Measurements from ENCODE around the gene APH1A. TPM values are rescaled to one million over a fixed set of nuclear protein-coding genes. Genes with fewer than 3 reads are reported as not detected.
A peak's percentile ranks its signal among the peaks of the same experiment; 100 is the strongest.

APH1A gene
- total RNA-seq, 1 donor from 2014 or later = 63.0 TPM

DNA sequence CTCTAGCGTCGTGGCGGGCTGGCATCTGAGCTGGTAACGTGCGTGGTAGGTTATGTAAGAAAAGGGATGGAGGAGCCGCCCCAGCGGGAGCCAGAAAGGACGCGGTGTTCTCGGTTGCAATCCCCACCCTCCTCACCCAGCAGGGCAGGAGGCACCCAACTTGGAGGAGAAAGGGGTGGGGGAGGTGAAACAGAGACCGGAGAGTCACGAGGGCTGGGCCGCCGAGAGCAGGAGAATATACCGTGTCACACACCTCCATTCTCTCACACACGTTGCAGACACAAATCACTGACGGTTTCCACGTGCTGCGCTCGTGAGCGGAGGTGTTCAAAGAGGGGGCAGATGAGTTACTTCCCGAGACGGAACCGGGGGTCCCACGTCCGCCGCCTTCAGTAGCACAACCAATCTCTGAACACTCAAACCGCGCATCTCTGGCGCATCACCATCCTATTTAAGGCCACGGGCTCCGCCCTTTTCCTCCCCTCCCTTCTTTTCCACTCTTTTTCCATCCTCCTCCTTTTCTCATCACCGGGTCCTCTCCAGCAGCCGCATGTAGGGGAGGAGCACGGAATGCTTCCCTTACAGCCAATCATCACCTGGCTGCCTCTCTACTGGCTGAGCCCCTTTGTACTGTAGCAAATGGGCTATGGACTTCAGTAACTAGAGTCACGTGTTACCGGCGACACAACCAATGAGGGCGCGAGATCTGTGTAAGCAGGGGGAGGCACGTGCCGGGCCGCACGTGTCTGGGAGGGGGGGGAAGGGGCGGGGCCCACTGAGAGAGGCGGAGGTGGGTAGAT is 13.1 kb upstream of the APH1A start, which contains the start of gene CIART:
Gene CIART, plus strand, starts transcription at position 797 of the 800 bp plus-strand sequence. CDS start 714 bp downstream, outside the sequence.
- H3K9ac ChIP-seq = no peak within 1 kb of the TSS
- no peak within 1 kb of the TSS for H3K27ac ChIP-seq
- peaks cover 8% of the 10 kb centered on the region for H3K79me2 ChIP-seq (ENCODE audit: low read depth)
- no peaks in the 10 kb centered on the region for H3K36me3 ChIP-seq
- H3F3A ChIP-seq (ENCODE audit: low read depth) = peaks cover 16% of the 10 kb centered on the region
- Mint-ChIP-seq H3K27me3 (ENCODE audit: insufficient read depth, low read depth) (peaks cover 11% of the 10 kb centered on the region), H3K4me1 (peaks cover 34% of the 10 kb centered on the region), H3K27ac (peak within 1 kb of the TSS; percentile 51), H3K36me3 (peaks cover 25% of the 10 kb centered on the region), H3K4me3 (peak within 1 kb of the TSS; percentile 93), H3K9me3 (no peaks in the 10 kb centered on the region)
- DNase-seq (ENCODE audit: low spot score) = peak; percentile 98
- H3K4me3 ChIP-seq = peak within 1 kb of the TSS; percentile 71
- TF ChIP-seq, protein P1, sequence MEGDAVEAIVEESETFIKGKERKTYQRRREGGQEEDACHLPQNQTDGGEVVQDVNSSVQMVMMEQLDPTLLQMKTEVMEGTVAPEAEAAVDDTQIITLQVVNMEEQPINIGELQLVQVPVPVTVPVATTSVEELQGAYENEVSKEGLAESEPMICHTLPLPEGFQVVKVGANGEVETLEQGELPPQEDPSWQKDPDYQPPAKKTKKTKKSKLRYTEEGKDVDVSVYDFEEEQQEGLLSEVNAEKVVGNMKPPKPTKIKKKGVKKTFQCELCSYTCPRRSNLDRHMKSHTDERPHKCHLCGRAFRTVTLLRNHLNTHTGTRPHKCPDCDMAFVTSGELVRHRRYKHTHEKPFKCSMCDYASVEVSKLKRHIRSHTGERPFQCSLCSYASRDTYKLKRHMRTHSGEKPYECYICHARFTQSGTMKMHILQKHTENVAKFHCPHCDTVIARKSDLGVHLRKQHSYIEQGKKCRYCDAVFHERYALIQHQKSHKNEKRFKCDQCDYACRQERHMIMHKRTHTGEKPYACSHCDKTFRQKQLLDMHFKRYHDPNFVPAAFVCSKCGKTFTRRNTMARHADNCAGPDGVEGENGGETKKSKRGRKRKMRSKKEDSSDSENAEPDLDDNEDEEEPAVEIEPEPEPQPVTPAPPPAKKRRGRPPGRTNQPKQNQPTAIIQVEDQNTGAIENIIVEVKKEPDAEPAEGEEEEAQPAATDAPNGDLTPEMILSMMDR (IDR thresholded peaks at IDR 0.05) = no peak
- no peak for TF ChIP-seq EZH2 (IDR thresholded peaks at IDR 0.05)
- TF ChIP-seq EZH2phosphoT487 (IDR thresholded peaks at IDR 0.05) = no peak
- no peaks in the 10 kb centered on the region for H4K20me1 ChIP-seq (ENCODE audit: low read depth)
- peak within 1 kb of the TSS; percentile 74 for H2AFZ ChIP-seq (replicated peaks)
- no peaks in the 10 kb centered on the region for H3K9me3 ChIP-seq (ENCODE audit: low read depth)
- H3K4me2 ChIP-seq = peak within 1 kb of the TSS; percentile 95
- H3K27me3 ChIP-seq = peaks cover 10% of the 10 kb centered on the region
- H3K4me1 ChIP-seq = peaks cover 12% of the 10 kb centered on the region

DNA sequence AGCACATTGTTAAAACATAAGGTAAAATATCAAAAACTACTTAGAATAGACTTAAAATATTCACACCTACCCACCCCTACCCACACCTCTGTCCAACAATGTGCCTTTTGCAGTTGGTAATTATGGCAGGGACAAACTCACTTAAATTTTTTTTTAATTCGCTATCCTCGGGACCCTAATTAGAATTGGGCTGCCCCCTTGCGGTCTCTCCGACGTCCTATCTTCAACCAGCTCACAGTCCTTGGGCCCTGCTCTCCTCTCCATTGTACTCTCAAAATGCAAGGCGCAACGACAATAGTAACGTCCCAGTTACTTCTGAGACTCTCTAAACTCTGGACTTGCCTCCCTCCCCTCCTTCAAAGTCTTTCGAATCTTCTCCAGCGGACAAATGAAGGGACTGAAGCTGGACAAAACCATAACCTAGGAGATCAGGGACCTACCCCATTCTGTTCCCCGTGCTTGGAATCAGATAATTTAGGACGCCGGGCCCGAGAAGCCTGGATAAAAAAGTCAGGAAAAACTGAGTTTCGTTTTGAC is 12.5 kb upstream of the APH1A start:
- Histone ChIP-seq H3K9me3 (ENCODE audit: low read depth) (no peaks in the 10 kb centered on the region), H2AFZ (replicated peaks) (peak overlapping the region; percentile 35), H3K4me1 (peaks cover 12% of the 10 kb centered on the region), H3K79me2 (ENCODE audit: low read depth) (peaks cover 8% of the 10 kb centered on the region), H3K4me2 (peak overlapping the region; percentile 80), H3K36me3 (no peaks in the 10 kb centered on the region), H3K27me3 (peaks cover 10% of the 10 kb centered on the region), H4K20me1 (ENCODE audit: low read depth) (no peaks in the 10 kb centered on the region), H3K27ac (no peak overlapping the region), H3F3A (ENCODE audit: low read depth) (peaks cover 16% of the 10 kb centered on the region), H3K4me3 (peak overlapping the region; percentile 71), H3K9ac (no peak overlapping the region)
- Mint-ChIP-seq H3K27ac (peak overlapping the region; percentile 12), H3K36me3 (peaks cover 26% of the 10 kb centered on the region), H3K4me3 (peak overlapping the region; percentile 93), H3K27me3 (ENCODE audit: insufficient read depth, low read depth) (peaks cover 10% of the 10 kb centered on the region), H3K4me1 (peaks cover 34% of the 10 kb centered on the region), H3K9me3 (no peaks in the 10 kb centered on the region)
- DNase-seq (ENCODE audit: low spot score) = peak; percentile 88
- TF ChIP-seq, protein P1 (IDR thresholded peaks at IDR 0.05) = peak; percentile 77
- TF ChIP-seq EZH2 (IDR thresholded peaks at IDR 0.05) = no peak

DNA sequence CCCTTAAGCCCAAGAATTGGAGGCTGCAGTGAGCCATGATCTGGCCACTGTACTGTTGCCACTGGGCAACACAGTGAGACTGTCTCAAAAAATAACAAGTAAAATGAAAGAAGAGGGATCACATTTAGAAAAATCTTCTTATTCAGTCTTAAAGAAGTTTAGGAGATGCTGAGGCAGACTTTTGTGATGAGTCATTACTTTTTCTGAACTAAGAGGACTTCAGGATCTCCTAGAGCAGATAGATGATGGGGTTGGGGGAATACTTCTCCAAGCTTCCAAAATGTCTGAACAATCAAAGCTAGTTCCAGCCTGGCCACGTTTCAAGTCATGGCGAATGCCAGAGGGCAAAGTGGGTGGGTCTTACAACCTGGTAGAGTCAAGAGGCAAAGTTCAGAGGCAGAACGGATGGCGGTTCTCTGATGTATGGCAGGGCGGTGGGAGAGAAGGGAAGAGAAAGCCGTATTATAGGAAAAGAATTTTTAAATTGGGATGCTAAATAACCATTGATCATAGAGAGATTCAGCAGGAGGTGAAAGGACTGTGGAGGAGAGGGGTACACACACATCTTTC is 11.4 kb upstream of the APH1A start:
- no peak for DNase-seq (ENCODE audit: low spot score)
- Histone ChIP-seq H3K36me3 (no peaks in the 10 kb centered on the region), H3K9me3 (ENCODE audit: low read depth) (no peaks in the 10 kb centered on the region), H4K20me1 (ENCODE audit: low read depth) (no peaks in the 10 kb centered on the region), H3K79me2 (ENCODE audit: low read depth) (peaks cover 8% of the 10 kb centered on the region), H3K4me3 (no peak overlapping the region), H2AFZ (replicated peaks) (no peak overlapping the region), H3K9ac (no peak overlapping the region), H3K27ac (no peak overlapping the region), H3K4me2 (peak overlapping the region; percentile 80), H3K4me1 (peaks cover 12% of the 10 kb centered on the region), H3K27me3 (peaks cover 10% of the 10 kb centered on the region), H3F3A (ENCODE audit: low read depth) (peaks cover 16% of the 10 kb centered on the region)
- no peak for TF ChIP-seq EZH2phosphoT487 (IDR thresholded peaks at IDR 0.05)
- no peak for TF ChIP-seq EZH2 (IDR thresholded peaks at IDR 0.05)
- TF ChIP-seq, protein P1 (IDR thresholded peaks at IDR 0.05) = no peak
- no peak overlapping the region for H3K27ac Mint-ChIP-seq
- H3K36me3 Mint-ChIP-seq = peaks cover 28% of the 10 kb centered on the region
- H3K4me3 Mint-ChIP-seq = peak overlapping the region; percentile 93
- H3K4me1 Mint-ChIP-seq = peaks cover 34% of the 10 kb centered on the region
- no peaks in the 10 kb centered on the region for H3K9me3 Mint-ChIP-seq
- peaks cover 5% of the 10 kb centered on the region for H3K27me3 Mint-ChIP-seq (ENCODE audit: insufficient read depth, low read depth)
